K562 (cell line): Measurements from ENCODE around the gene LIX1L. TPM values are rescaled to one million over a fixed set of nuclear protein-coding genes. Genes with fewer than 3 reads are reported as not detected.

Experiments used
- CREB3L1 ChIP-seq: fragments of 450-650 bp; IDR thresholded peaks from 2 replicates; pipeline ENCODE4 v1.6.1; 2014; ENCODE audit warnings: low read depth, mild to moderate bottlenecking, moderate library complexity, borderline replicate concordance
- CTBP1 ChIP-seq: fragments of 450-650 bp; IDR thresholded peaks from 2 replicates; pipeline ENCODE4 v1.6.1; 2016; ENCODE audit warnings: borderline replicate concordance
- ELF1 ChIP-seq: fragments of 200-800 bp; sonication (Bioruptor generic); IDR thresholded peaks from 2 replicates; pipeline ENCODE4 v1.6.1; 2016; ENCODE audit warnings: missing genetic modification characterization, missing compliant biosample characterization
- HDAC6 ChIP-seq: IDR thresholded peaks from 2 replicates; pipeline ENCODE4 v1.6.1; 2012; ENCODE audit warnings: low read depth, mild to moderate bottlenecking, control low read depth, inconsistent platforms, low read length, moderate library complexity
- L3MBTL2 ChIP-seq: fragments of 450-650 bp; IDR thresholded peaks from 2 replicates; pipeline ENCODE4 v1.6.1; 2016; ENCODE audit warnings: mild to moderate bottlenecking, moderate library complexity
- LARP7 ChIP-seq: fragments of 450-650 bp; IDR thresholded peaks from 2 replicates; pipeline ENCODE4 v1.6.1; 2016
- MEIS2 ChIP-seq: fragments of 450-650 bp; IDR thresholded peaks from 2 replicates; pipeline ENCODE4 v1.6.1; 2014; ENCODE audit warnings: mild to moderate bottlenecking; ENCODE audit not compliant: partially characterized antibody
- MYC ChIP-seq, 2 experiments: fragments of 250-450 bp in 1 of 2; sonication (Bioruptor Pico) in 1 of 2; IDR thresholded peaks; 2 replicates each; pipeline versions ENCODE4 v1.5.1 to v1.6.1; 2012 to 2021; ENCODE audit warnings: low read depth in 2 of 2, borderline replicate concordance in 1 of 2, improper control_type of control experiment in 1 of 2, low read length in 1 of 2, mild to moderate bottlenecking in 1 of 2, moderate library complexity in 1 of 2
- SAP30 ChIP-seq: fragments of 200-600 bp; sonication (generic); IDR thresholded peaks from 2 replicates; pipeline ENCODE4 v1.6.1; 2012; ENCODE audit warnings: borderline replicate concordance, low read depth, mild to moderate bottlenecking, moderate library complexity, low read length, control low read depth, inconsistent platforms; ENCODE audit not compliant: insufficient read depth, poor library complexity, severe bottlenecking
- SP1 ChIP-seq: sonication (generic); formaldehyde crosslinking; IDR thresholded peaks from 2 replicates; pipeline ENCODE4 v1.8.1; 2022; ENCODE audit warnings: mild to moderate bottlenecking, missing genetic modification reagents
- TCF3 ChIP-seq: sonication (generic); formaldehyde crosslinking; IDR thresholded peaks from 2 replicates; pipeline ENCODE4 v1.4.0; 2020; ENCODE audit warnings: mild to moderate bottlenecking, missing genetic modification reagents
- UBTF ChIP-seq, 2 experiments: IDR thresholded peaks; 2 replicates each; pipeline ENCODE4 v1.6.1; 2012; ENCODE audit warnings: improper control_type of control experiment in 2 of 2, low read depth in 2 of 2, low read length in 2 of 2, borderline replicate concordance in 1 of 2
- ZBTB49 ChIP-seq: sonication (generic); formaldehyde crosslinking; IDR thresholded peaks from 2 replicates; pipeline ENCODE4 v1.8.0; 2022; ENCODE audit warnings: missing genetic modification reagents, mild to moderate bottlenecking, borderline replicate concordance
- polyA plus RNA-seq, 8 experiments: library from polyadenylated mRNA; depleted of rRNA in 4 of 8; stranded (reverse) in 5 of 8; unstranded in 3 of 8; fragments of >200 nt; fragmentation: Nextera tagmentation in 2 of 8; fragmentation: Illumina TruSeq in 1 of 8; extraction: Ambion mirVana in 2 of 8; extraction: Trizol in 1 of 8; gene quantifications; 2 replicates each; pipeline versions ENCODE4 v1.2.1 to v1.2.3, GENCODE V29; 2011 to 2014; ENCODE audit warnings: inconsistent platforms in 1 of 8, missing spikeins in 1 of 8
- total RNA-seq, 7 experiments: library from RNA; depleted of rRNA in 6 of 7; stranded (reverse); fragments of >200 nt in 6 of 7; fragmentation: Illumina TruSeq in 2 of 7; extraction: Trizol in 2 of 7; gene quantifications; 2 replicates each; pipeline versions ENCODE4 v1.2.1 to v1.2.3, GENCODE V29; 2011 to 2021; ENCODE audit warnings: low replicate concordance in 1 of 7
- TF ChIP-seq, protein P1 (sequence below): fragments of 200-800 bp; sonication (Bioruptor generic); IDR thresholded peaks from 2 replicates; pipeline ENCODE4 v1.6.1; 2017; ENCODE audit warnings: missing genetic modification characterization, missing compliant biosample characterization
- TF ChIP-seq, protein P2 (sequence below): fragments of 450-650 bp; formaldehyde crosslinking; IDR thresholded peaks from 2 replicates; pipeline ENCODE4 v1.4.0; 2020; ENCODE audit warnings: mild to moderate bottlenecking, moderate library complexity

Gene LIX1L
- total and polyA plus RNA-seq, 9 of the 15 experiments (the other 6 are each of a cell fraction or from before 2014, with no cell fraction given) = 4.6 to 26.5 (median 12.5) TPM

DNA sequence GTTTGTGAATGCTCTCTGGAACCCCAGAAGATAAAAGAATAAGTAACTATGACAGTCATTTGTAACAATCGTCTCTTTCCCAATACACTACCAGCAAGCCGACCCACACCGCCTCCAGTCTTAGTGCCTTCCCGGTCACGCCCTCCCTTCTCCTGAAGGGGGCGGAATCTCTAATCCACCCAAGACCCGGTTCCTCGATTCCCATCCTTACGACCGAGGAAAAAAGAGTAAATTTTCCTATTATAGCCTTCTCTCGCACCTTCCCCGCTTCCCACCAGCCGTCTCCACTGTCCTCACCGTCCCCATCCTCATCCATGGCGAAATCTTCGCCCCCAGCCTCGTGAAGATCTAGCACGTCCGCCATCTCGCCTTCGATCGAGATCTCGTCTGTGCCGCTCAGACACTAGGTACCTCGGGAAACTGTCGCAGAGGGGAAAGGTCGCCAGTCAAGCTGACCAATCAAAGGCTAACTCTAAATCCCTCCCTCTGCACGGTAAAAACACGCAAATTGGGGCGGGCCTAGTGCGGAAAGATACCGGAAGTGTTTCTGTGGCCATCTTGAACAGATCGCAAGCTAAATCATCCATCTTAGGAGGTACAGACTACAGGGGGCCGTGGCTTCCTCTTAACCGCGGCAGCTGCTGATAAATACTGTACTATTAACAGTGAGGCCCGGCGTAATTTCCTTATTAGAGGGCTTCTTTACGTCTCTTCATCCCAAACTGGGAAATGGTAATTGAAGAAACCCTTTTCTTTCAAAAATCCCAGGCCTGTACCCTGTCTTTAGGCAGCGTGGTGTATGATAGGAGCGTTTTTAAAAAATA lies 30.5 kb downstream of the LIX1L start, which contains the start of gene RBM8A (continued):
- 0 out of 4 replicates have a peak, but pooled peaks of 1 of the 2 experiments have one; percentile 35 for TF ChIP-seq UBTF (IDR thresholded peaks at IDR 0.05; ENCODE audit: borderline replicate concordance in 1 of 2, low read depth in 2 of 2, low read length in 2 of 2)
- peak; percentile 95 for TF ChIP-seq LARP7
- TF ChIP-seq, protein P1, sequence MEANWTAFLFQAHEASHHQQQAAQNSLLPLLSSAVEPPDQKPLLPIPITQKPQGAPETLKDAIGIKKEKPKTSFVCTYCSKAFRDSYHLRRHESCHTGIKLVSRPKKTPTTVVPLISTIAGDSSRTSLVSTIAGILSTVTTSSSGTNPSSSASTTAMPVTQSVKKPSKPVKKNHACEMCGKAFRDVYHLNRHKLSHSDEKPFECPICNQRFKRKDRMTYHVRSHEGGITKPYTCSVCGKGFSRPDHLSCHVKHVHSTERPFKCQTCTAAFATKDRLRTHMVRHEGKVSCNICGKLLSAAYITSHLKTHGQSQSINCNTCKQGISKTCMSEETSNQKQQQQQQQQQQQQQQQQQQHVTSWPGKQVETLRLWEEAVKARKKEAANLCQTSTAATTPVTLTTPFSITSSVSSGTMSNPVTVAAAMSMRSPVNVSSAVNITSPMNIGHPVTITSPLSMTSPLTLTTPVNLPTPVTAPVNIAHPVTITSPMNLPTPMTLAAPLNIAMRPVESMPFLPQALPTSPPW (CRISPR knock-in tag) = peak; percentile 48; the same call in 1 of the 2 replicates
- TF ChIP-seq CTBP1 = peak; percentile 70; the same call in 1 of the 2 replicates
- peak; percentile 82 for TF ChIP-seq SP1 (CRISPR knock-in tag)
- peak; percentile 22; the same call in 1 of the 2 replicates for TF ChIP-seq TCF3
- peak; percentile 84 for TF ChIP-seq CREB3L1
- TF ChIP-seq HDAC6 = no peak
- peak; percentile 81 for TF ChIP-seq MYC (IDR thresholded peaks at IDR 0.05; ENCODE audit: low read depth, low read length)
- peak; percentile 60; the same call in 1 of the 2 replicates for TF ChIP-seq MYC (CRISPR knock-in tag; IDR thresholded peaks at IDR 0.05; ENCODE audit: borderline replicate concordance, low read depth)
- peak; percentile 55 for TF ChIP-seq MEIS2
- TF ChIP-seq SAP30 = no peak
- TF ChIP-seq ELF1 (tag) = peak; percentile 94
- TF ChIP-seq L3MBTL2 = peak; percentile 92
- TF ChIP-seq, protein P2, sequence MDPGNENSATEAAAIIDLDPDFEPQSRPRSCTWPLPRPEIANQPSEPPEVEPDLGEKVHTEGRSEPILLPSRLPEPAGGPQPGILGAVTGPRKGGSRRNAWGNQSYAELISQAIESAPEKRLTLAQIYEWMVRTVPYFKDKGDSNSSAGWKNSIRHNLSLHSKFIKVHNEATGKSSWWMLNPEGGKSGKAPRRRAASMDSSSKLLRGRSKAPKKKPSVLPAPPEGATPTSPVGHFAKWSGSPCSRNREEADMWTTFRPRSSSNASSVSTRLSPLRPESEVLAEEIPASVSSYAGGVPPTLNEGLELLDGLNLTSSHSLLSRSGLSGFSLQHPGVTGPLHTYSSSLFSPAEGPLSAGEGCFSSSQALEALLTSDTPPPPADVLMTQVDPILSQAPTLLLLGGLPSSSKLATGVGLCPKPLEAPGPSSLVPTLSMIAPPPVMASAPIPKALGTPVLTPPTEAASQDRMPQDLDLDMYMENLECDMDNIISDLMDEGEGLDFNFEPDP (CRISPR knock-in tag) = no peak
- 0 out of 2 replicates have a peak, but pooled peaks have one; percentile 72 for TF ChIP-seq ZBTB49 (CRISPR knock-in tag)
